Forelimb muscle (tissue), 1 donor: ENCODE data around the gene IRX5. TPM values are rescaled to one million over a fixed set of nuclear protein-coding genes. Genes with fewer than 3 reads are reported as not detected.

Experiments used
- DNase-seq: peaks from one replicate; pipeline ENCODE4 v3.0.0-alpha.2; 2013; ENCODE audit warnings: low read depth
- polyA plus RNA-seq: library from polyadenylated mRNA; unstranded; fragments of 120-200 nt; gene quantifications from one replicate; pipeline ENCODE4 v1.2.1, GENCODE V29; 2013; ENCODE audit not compliant: insufficient read length

IRX5 gene
- polyA plus RNA-seq, 1 donor = 1.6 TPM

- DNase-seq = no peak
Observed at GRCh38 chr16:54947616-54948015, 17.0 kb downstream of the IRX5 start.

GRCh38 chr16:54952195-54952594, 21.5 kb downstream of the IRX5 start:
- no peak for DNase-seq

GRCh38 chr16:54953461-54953860, 22.8 kb downstream of the IRX5 start:
- DNase-seq = no peak

GRCh38 chr16:54954220-54954619, 23.6 kb downstream of the IRX5 start:
- DNase-seq = no peak

- no peak for DNase-seq
Observed at GRCh38 chr16:54955757-54956156, 25.1 kb downstream of the IRX5 start.

- no peak for DNase-seq
Observed at GRCh38 chr16:54957403-54958166, 26.9 kb downstream of the IRX5 start.

- DNase-seq = no peak
Observed at GRCh38 chr16:54962045-54962444, 31.4 kb downstream of the IRX5 start.

GRCh38 chr16:54964239-54964638, 33.6 kb downstream of the IRX5 start:
- DNase-seq = no peak

GRCh38 chr16:54965464-54965863, 34.8 kb downstream of the IRX5 start:
- no peak for DNase-seq

- no peak for DNase-seq
Observed at GRCh38 chr16:54968011-54968410, 37.3 kb downstream of the IRX5 start.

GRCh38 chr16:54968784-54969183, 38.1 kb downstream of the IRX5 start:
- DNase-seq = no peak

- no peak for DNase-seq
Observed at GRCh38 chr16:54970016-54970415, 39.4 kb downstream of the IRX5 start.

GRCh38 chr16:54974367-54974766, 43.7 kb downstream of the IRX5 start:
- no peak for DNase-seq

- DNase-seq = no peak
Observed at GRCh38 chr16:54976651-54977200, 46.1 kb downstream of the IRX5 start.

GRCh38 chr16:54977211-54977610, 46.5 kb downstream of the IRX5 start:
- DNase-seq = no peak

GRCh38 chr16:54980821-54981220, 50.2 kb downstream of the IRX5 start:
- no peak for DNase-seq
